Tibial nerve (tissue), 3 donors: Measurements from ENCODE around the gene TMEM132E.

Source experiments
- CTCF ChIP-seq, 5 experiments: fragments of 200-600 bp in 3 of 5; fragments of 450-650 bp in 2 of 5; sonication (generic) in 3 of 5; IDR thresholded peaks; one replicate each; pipeline ENCODE4 v1.5.1; 2016 to 2019; ENCODE audit warnings: antibody characterized with exemption in 5 of 5, mild to moderate bottlenecking in 3 of 5, moderate library complexity in 2 of 5
- POLR2A ChIP-seq, 2 donors: fragments of 450-650 bp; IDR thresholded peaks; one replicate each; pipeline ENCODE4 v1.6.1; 2017; ENCODE audit warnings: antibody characterized with exemption in 2 of 2, mild to moderate bottlenecking in 2 of 2, moderate library complexity in 2 of 2

- TF ChIP-seq POLR2A (IDR thresholded peaks at IDR 0.05), result no peak
- no peak for TF ChIP-seq CTCF (IDR thresholded peaks at IDR 0.05)
These were observed 7.0 kb downstream of the TMEM132E start for GRCh38 chr17:34586346-34586846.
